ENCODE data around the gene FOXA3.

FOXA3 gene

DNA sequence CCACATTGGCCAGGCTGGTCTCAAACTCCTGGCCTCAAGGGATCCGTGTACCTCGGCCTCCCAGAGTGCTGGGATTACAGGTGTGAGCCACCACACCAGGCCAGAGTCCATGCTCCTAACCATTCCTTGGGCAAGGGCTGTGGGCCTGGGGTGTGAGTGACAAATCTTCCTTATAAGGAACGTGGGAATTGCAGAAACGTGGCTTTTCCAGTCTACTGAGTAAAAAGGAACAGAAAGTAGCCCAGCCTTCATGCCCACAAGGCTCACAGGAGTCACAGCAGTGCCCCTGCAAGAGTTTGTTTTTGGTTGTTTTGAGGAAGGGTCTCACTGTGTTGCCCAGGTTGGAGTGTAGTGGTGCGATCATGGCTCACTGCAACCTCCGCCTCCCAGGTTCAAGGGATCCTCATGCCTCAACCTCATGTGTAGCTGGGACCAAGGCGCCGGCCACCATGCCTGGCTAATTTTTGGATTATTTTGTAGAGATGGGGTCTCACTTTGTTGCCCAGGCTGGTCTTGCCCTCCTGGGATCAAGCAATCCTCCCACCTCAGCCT, 33.2 kb downstream of the FOXA3 start:
- no peak for DNase-seq

GRCh38 chr19:45899253-45899652, 35.1 kb downstream of the FOXA3 start:
- no peak for DNase-seq

DNA sequence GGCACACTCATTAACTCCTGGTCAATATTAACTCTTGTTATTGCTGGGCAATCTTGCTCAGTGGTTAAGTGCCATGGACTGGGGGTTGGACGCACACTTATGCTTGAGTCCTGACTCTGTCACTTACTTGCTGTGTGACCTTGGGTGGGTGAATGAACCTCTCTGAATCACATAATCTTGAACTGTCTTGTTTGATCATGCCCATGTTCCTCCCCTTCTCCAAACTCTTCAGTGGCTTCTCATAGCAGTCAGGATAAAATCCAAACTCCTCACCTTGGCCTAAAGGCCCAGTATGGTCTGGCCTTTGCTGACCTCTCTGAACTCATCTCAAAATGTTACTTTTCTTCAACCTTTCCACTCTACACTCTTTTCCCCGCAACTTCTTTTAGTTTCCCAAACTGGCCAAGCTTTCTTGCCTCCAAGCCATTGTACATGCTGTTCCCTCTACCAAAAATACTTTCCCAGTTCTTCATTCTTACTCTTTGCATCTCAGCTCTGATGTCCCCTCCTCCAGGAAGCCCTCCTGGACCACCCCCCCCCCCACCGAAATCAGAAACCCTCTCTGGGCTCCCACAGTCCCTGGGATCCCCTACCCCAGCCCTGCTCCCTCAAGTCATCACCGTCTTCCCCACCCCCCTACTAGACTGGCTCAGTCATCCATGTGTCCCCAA, 35.9 kb downstream of the FOXA3 start:
- DNase-seq, result no peak

- DNase-seq, result no peak
Measured at GRCh38 chr19:45900738-45901431, 36.8 kb downstream of the FOXA3 start.

- no peak for DNase-seq
Measured at GRCh38 chr19:45901432-45901911, 37.3 kb downstream of the FOXA3 start.

- DNase-seq, result no peak
Measured at GRCh38 chr19:45901912-45902650, 38.0 kb downstream of the FOXA3 start, which contains the start of gene MYPOP. TSS of gene MYPOP (minus strand) at chr19:45902613. CDS start at chr19:45901773, 840 bp downstream.

DNA sequence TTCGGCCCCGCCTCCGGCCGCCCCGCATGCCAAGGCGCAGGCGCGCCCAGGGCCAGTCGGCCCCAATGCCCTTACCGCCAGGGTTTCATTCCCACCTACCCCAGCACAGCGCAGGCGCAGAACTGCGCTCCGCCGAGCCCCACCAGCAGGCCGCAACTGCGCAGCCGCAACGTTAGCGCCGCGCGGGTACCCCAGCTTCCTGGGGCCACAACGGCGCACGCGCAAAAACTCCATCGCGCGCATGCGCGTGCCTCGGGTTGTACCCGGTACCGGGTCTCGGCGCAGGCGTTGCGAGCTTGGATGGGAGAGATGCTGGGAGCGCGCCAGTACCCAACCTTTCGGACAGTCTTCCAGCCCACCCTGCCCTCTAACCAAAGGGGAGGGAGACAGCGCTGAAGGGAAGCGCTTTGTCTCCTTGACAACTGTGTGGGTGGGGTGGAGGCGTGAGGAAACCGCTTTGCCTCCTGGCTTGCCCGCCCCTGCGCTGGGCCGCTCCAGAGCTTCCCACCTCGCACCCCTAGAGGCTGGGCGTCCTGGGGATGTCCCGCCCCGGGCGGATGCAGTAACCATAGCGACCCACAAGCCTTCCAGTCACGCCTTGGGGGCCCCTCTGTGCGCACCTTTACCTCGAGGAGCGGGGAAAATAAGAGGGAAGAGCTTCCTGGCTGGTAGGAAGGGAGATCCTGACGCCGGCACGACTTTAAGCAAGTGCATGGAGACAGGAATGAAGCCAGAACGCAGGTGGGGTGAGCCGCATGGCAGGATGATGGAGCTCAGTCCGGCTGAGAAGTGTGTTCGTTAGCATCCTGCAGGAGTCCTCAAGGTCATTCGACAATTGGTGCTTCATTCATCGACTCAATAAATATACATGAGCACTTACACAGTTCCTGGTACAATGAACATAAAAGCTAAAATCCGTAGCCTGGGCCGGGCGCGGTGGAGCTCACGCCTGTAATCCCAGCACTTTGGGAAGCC, 38.8 kb downstream of the FOXA3 start:
- peak; percentile 99 for DNase-seq

GRCh38 chr19:45905011-45905410, 40.9 kb downstream of the FOXA3 start:
- DNase-seq, result no peak

- DNase-seq, result no peak
Measured at GRCh38 chr19:45906221-45906620, 42.1 kb downstream of the FOXA3 start.

- DNase-seq, result no peak
Measured at GRCh38 chr19:45908956-45909355, 44.8 kb downstream of the FOXA3 start.

DNA sequence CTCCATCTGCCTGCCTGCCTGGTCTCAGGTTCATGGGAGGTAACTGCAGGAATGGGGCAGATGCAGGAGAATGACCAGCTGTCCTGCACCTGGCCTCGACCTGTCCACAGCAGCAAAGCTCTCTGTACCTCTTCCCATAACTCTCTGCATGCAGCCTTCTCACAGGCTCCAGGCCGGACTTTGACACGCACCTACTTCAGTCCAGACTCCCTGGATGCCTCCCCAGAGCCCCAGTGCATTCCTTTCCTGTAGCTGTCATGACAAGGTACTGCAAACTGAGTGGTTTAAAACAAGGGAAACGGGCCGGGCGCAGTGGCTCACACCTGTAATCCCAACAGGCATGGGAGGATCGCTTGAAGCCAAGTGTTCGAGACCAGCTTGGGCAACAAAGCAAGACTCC, 47.2 kb downstream of the FOXA3 start:
- no peak for DNase-seq

DNA sequence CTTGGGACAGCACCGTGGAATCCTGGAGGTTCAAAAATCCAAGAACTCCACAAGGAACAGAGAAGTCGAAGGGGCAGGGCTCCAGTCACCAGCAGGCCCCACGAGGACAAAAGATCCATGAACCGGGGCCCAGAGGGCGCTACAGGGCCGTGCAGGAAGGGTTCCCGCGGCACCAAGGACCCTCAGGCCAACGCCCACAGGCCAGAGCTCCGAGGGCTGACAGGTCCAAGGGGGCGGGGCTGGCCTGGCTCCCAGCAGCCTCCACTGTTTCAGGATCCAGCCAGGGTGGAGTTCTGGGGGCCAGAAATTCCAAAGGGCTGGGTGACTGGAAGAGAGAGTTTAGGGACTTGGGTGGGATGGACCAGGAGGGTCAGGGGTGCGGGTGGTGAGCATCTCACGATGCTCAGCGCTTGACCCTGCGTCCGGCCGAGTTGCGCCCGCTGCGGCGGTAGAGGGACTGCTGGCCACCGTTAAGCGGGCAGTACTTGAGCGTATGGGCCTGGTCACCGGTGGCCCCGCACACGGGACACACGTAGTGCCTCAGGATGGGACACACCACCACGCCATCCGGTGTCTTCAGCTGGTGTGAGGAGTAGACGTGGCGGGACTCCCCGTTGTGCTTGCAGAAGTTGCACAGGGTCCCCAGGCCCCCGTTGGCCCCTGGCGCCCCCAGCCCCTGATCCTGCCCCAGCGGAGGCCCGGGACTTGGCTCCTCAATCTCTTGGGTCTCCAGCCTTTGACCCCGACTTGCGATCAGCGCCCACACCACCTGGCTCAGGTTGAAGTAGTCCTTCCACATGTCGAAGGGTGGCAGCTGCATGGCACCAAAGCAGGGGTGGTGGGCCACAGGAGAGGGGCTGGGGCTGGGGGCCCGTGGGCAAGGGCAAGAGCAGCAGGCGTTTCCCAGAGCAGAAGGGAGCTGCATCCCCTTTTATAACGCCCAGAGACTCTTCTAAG, 50.0 kb downstream of the FOXA3 start, which contains the start of gene NANOS2:
Gene NANOS2, minus strand, starts transcription at position 905 of the 957 bp plus-strand sequence. Its CDS starts 85 bp downstream, at position 820.
- no peak for DNase-seq

DNA sequence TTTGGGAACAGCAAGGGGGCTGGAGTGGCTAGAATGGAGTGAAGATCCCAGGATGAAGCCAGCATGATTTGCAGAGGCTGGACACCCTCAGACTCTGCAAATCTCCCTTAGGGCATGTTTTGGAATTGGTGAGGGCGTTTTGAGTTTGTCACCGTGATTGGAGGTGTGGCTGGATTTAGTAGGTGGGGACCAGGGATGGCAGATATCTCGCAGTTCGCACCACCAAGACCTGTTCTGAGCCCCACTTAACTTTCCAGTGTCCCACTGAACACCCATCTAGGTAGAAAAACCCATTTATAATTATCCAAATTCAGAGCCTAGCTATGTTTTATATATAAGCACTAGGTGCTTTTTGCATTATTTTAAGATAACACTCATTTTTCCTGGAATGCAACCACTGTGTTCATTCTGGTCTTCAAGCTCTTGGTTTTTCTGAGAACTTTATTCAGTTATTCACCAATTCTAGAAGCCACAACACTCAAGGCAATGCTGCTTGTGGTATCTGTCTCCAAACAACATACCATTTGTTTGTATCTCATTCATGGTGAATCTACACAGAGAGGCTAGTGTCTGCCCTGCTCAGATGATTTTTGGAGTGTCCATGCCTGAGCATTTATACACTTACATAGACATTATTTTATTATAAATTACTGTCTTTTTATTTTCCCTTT, 53.4 kb downstream of the FOXA3 start:
- DNase-seq, result no peak

DNA sequence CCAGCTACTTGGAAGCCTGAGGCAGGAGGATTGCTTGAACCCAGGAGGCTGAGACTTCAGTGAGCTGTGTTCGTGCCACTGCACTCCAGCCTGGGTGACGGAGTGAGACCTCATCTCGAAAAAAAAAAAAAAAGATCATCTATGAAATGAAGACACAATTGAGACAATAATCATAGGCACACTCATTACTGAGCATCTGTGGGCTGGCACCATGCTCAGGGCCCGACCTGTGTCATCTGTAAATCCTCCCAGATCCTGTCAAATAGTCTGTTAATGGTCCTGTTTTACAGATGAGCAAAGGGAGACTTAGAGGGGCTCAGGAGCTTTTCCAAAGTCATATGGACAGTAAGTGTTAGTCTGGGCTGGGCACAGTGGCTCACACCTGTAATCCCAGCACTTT, 54.6 kb downstream of the FOXA3 start:
- DNase-seq, result no peak

DNA sequence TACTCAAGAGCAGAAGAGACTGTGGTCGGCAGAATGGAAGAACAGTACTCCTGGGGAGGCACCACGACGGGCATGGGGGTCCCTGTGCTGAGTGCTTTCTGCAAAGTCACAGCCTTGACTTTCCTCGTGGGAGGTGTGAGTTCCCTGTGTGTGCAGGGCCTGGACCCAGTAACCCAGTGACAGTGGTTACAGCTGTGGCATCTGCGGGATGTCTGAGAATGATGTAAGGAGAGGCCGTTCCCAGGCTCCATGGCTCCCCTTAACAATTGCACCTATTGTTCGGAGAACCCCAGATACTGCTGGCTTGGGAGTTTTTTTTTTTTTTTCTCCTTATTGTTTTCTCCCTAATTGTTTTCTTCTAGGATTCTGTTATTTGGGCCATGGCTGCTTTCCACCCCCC, 55.6 kb downstream of the FOXA3 start:
- DNase-seq, result no peak

DNA sequence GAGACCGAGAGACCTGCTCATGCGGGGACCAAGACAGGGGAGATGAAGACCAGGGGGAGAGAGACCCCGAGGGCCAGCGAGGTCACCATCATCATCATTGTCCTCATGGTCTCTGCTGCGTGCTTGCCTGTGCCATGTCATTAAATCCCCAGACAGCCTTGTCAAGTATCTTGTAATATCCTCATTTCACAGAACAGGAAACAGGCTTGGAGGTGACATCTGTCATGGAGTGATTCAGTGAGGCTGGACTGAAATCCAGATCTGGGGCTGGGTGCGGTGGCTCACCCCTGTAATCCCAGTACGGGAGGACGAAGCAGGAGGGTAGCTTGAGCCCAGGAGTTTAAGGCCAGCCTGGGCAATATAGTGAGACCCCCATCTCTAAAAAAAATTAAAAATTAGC, 56.3 kb downstream of the FOXA3 start:
- no peak for DNase-seq

DNA sequence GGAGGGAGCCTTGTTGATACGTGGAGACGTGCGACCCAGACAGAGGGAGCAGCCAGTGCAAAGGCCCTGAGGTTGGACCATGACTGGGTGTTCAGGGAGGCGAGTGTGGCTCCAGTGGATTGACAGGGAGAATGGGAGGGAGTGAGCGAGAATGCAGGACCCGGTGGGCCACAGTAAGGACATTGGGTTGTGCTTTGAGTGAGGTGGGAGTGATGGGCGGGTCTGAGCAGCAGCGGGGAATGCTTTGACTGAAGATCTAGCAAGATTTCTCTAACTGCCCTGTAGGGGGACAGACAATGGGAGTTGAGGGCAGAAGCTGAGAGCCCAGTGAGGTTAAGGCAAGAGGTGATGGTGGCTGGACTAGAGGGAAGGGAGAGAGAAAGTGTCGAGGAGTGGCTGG, 58.2 kb downstream of the FOXA3 start:
- DNase-seq, result no peak
